DOHH2 (cell line): ENCODE data around the gene FCRL5.

ENCODE experiments used
- EZH2phosphoT487 ChIP-seq: fragments of 200-600 bp; sonication (generic); IDR thresholded peaks from 2 replicates; pipeline ENCODE4 v1.6.1; 2017; ENCODE audit warnings: borderline replicate concordance, mild to moderate bottlenecking, antibody characterized with exemption, low read length, moderate library complexity, mixed read lengths
- TF ChIP-seq, protein P1 (sequence below): fragments of 200-600 bp; sonication (generic); IDR thresholded peaks from one replicate; pipeline ENCODE4 v1.5.1; 2014; ENCODE audit warnings: antibody characterized with exemption, mild to moderate bottlenecking, low read depth, low read length; ENCODE audit not compliant: poor library complexity, severe bottlenecking

DNA sequence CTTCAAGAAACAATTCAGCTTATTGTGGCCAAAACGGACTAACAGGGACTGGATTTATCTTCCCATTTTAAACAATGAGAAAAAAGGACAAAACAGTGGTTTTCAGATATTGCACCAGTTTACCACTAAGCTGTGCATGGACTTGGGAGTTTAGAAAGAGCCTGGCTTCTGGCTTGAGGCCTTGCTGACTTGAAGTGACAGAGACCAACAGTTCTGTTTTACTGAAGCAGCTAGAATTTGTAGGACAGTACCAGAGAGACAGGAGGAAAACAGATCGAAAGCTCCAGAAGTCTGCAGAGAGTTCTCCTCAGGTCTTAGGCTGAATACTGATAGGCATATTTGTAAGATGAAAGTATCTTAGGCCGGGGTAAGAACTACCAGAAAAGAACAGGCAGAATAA is 25.1 kb upstream of the FCRL5 start:
- TF ChIP-seq, protein P1, sequence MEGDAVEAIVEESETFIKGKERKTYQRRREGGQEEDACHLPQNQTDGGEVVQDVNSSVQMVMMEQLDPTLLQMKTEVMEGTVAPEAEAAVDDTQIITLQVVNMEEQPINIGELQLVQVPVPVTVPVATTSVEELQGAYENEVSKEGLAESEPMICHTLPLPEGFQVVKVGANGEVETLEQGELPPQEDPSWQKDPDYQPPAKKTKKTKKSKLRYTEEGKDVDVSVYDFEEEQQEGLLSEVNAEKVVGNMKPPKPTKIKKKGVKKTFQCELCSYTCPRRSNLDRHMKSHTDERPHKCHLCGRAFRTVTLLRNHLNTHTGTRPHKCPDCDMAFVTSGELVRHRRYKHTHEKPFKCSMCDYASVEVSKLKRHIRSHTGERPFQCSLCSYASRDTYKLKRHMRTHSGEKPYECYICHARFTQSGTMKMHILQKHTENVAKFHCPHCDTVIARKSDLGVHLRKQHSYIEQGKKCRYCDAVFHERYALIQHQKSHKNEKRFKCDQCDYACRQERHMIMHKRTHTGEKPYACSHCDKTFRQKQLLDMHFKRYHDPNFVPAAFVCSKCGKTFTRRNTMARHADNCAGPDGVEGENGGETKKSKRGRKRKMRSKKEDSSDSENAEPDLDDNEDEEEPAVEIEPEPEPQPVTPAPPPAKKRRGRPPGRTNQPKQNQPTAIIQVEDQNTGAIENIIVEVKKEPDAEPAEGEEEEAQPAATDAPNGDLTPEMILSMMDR: no peak
- no peak for TF ChIP-seq EZH2phosphoT487
